SK-N-MC (cell line): Measurements from ENCODE around the gene KAZN.

Source experiments
- DNase-seq: peaks from one replicate; pipeline ENCODE4 v3.0.0-alpha.2; 2011; ENCODE audit warnings: low read depth, low spot score
- H3K27ac ChIP-seq: fragments of 200-600 bp; sonication (generic); 2 replicates; pipeline ENCODE4 v1.5.1; 2016; ENCODE audit warnings: mixed run types
- H3K36me3 ChIP-seq: fragments of 200-600 bp; sonication (generic); 2 replicates; pipeline ENCODE4 v1.6.1; 2017; ENCODE audit warnings: antibody characterized with exemption, low read length, mixed read lengths; ENCODE audit not compliant: insufficient read depth
- H3K4me3 ChIP-seq: fragments of 200-600 bp; sonication (generic); 2 replicates; pipeline ENCODE4 v1.5.1; 2016
- H3K9ac ChIP-seq: fragments of 200-600 bp; sonication (generic); 2 replicates; pipeline ENCODE4 v1.8.0; 2017; ENCODE audit warnings: mixed run types, mixed read lengths; ENCODE audit not compliant: insufficient read length
- H3K9me3 ChIP-seq: fragments of 200-600 bp; sonication (generic); 2 replicates; pipeline ENCODE4 v1.6.1; 2017; ENCODE audit warnings: low read depth, mild to moderate bottlenecking, antibody characterized with exemption, low read length, moderate library complexity, mixed read lengths
- EZH2 ChIP-seq: fragments of 200-600 bp; sonication (generic); IDR thresholded peaks from one replicate; pipeline ENCODE4 v1.6.1; 2017; ENCODE audit warnings: antibody characterized with exemption
- FOXP2 ChIP-seq: optimal IDR thresholded peaks from 2 replicates; pipeline ENCODE3; 2011; ENCODE audit warnings: mild to moderate bottlenecking, moderate library complexity; ENCODE audit not compliant: insufficient read depth; ENCODE audit errors: extremely low read length, control extremely low read depth
- POLR2AphosphoS5 ChIP-seq: IDR thresholded peaks from 2 replicates; pipeline ENCODE4 v1.6.1; 2012; ENCODE audit warnings: mild to moderate bottlenecking, low read depth, low read length, borderline replicate concordance

KAZN gene

DNA sequence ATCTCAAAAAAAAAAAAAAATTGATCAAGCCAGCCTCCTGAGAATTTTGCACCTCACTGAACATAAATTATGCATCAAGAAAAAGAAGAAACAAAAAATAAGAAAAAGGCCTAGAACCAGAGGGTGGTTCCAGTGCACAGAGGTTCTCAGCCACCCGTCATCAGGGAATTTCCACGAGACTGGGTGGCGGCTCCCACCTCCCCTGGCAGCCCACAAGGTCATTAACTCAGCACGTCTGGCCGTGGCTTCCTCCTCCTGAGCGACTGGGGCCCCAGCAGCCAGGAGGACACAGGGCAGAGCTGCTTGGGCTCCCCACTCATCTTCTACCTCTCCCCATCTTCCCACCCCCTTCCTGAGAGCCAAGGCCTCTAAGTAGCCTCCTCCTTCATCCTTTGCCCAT lies 539.3 kb downstream of the KAZN start:
- no peak for DNase-seq
- H3K4me3 ChIP-seq = no peak overlapping the region
- no peak for TF ChIP-seq POLR2AphosphoS5
- TF ChIP-seq FOXP2 = no peak
- TF ChIP-seq EZH2 = no peak
- no peaks in the 10 kb centered on the region for H3K9me3 ChIP-seq
- no peak overlapping the region for H3K9ac ChIP-seq
- H3K36me3 ChIP-seq = no peaks in the 10 kb centered on the region
- no peak overlapping the region for H3K27ac ChIP-seq

DNA sequence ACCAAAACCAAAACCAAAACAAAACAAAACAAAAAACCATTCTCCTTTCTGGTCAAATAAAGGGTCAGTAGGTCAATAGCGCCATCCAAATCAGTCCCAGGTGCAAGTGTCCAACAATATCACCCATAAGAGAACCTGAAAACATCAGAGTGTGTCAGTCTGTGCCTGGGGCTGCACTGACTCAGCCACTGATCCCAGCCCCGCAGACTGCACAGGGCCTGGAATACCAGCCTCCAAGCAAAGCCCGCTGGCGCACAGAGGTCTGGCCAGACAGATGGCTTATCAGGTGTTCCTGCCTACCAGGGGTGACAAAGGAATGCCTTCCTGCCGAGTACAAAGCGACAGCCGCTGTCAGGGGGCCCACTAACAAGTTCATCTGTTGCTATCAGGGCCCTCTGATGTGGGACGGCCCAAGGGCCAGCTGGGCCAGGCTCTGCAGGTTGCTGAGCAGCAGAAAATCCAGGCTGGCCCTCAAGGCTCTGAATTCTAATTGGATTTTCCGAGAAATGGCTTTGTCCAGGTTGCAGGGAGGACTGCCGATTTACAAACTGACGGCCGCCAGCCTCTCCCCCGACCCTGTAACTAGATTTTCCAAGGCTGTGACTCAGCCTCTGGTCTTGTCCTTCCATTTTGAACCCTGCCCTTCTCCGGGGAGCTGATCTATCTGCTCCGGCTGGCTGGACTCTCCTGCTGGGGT lies 541.3 kb downstream of the KAZN start:
- TF ChIP-seq FOXP2 (no peak), EZH2 (no peak), POLR2AphosphoS5 (no peak)
- no peak for DNase-seq
- Histone ChIP-seq H3K9me3 (no peaks in the 10 kb centered on the region), H3K9ac (no peak overlapping the region), H3K27ac (no peak overlapping the region), H3K36me3 (no peaks in the 10 kb centered on the region), H3K4me3 (no peak overlapping the region)

GRCh38 chr1:15141935-15142539 lies 543.6 kb downstream of the KAZN start:
- Histone ChIP-seq H3K9me3 (no peaks in the 10 kb centered on the region), H3K36me3 (no peaks in the 10 kb centered on the region), H3K9ac (no peak overlapping the region), H3K4me3 (no peak overlapping the region), H3K27ac (no peak overlapping the region)
- no peak for DNase-seq
- TF ChIP-seq POLR2AphosphoS5 (no peak), FOXP2 (no peak), EZH2 (no peak)

GRCh38 chr1:15145327-15145726 lies 546.8 kb downstream of the KAZN start:
- no peak for DNase-seq

DNA sequence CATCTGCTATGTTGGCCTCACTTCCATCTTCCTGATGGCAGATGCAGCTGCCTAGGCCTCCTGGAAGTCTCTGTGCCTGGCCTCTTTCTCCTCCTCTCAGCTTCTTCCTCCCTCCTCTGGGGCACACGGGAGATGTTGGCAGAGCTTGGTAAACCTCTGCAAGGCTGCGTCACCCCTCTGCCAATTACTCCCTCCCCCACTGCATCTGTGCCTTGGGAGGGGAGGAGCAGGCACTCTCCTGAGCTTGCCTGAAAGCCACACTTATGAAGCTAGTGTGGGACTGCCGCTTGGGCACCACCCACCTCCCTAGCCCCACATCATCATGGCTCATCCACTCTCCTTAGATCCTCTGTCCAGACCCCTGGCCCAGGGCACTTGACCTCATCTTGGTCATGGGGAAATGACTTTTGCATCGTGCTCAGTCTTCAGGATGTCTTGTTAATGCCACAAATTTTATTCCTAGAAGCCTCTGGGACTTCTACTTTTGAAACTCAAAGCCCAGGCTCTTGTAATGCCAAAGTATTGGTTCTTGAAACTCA lies 547.7 kb downstream of the KAZN start:
- Histone ChIP-seq H3K36me3 (no peaks in the 10 kb centered on the region), H3K4me3 (no peak overlapping the region), H3K9me3 (no peaks in the 10 kb centered on the region), H3K27ac (no peak overlapping the region), H3K9ac (no peak overlapping the region)
- TF ChIP-seq POLR2AphosphoS5 (no peak), EZH2 (no peak), FOXP2 (no peak)
- DNase-seq = no peak

More at GRCh38 chr1:15145327-15145726, 546.8 kb downstream of the KAZN start:
- Histone ChIP-seq H3K9ac (no peak overlapping the region), H3K27ac (no peak overlapping the region), H3K4me3 (no peak overlapping the region), H3K36me3 (no peaks in the 10 kb centered on the region), H3K9me3 (no peaks in the 10 kb centered on the region)
- no peak for TF ChIP-seq POLR2AphosphoS5
- no peak for TF ChIP-seq EZH2
- no peak for TF ChIP-seq FOXP2

DNA sequence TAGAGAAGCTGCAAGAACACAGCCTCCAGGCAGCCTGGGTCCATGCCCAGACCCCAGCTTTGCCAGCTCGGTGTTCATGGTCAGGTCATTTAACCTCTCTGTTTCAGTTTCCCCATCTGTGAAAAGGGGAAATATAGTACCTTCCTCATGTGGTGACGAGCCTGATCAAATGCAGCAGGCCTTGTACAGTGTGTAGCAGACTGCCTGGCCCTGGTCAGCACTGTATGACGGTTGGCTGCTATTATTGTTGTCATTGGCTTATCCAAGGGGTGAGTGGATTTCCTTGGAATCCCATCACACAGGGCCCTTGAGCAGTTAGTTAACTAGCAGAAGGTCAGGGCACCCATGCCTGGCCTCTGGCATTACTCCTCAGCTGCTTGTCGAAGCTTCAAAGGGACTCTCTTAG lies 548.5 kb downstream of the KAZN start:
- no peaks in the 10 kb centered on the region for H3K36me3 ChIP-seq
- H3K27ac ChIP-seq = no peak overlapping the region
- no peaks in the 10 kb centered on the region for H3K9me3 ChIP-seq
- no peak overlapping the region for H3K4me3 ChIP-seq
- no peak for TF ChIP-seq EZH2
- no peak for TF ChIP-seq FOXP2
- no peak for TF ChIP-seq POLR2AphosphoS5
- H3K9ac ChIP-seq = no peak overlapping the region
- DNase-seq = no peak

DNA sequence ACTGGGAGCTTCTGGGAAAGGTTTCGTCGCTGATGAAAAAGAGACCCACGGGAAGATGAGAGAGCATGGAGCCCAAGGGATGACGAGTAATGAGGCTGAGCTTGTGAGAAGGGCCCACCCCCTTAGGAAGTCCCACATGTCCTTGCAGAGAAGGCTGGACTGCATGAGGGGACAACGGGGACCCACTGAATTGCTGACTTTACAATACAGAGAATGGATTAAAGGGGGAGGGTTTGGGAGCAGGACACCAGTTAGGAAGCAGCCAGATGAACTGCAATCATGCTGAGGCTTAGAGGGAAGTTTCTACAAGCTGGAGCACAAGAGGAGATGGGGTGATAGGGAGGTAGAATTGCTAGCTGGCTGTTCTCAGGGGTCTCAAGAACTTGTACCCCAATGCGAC lies 549.5 kb downstream of the KAZN start:
- Histone ChIP-seq H3K4me3 (no peak overlapping the region), H3K27ac (no peak overlapping the region), H3K9me3 (no peaks in the 10 kb centered on the region), H3K9ac (no peak overlapping the region), H3K36me3 (no peaks in the 10 kb centered on the region)
- TF ChIP-seq FOXP2 (no peak), POLR2AphosphoS5 (no peak), EZH2 (no peak)
- no peak for DNase-seq

- no peaks in the 10 kb centered on the region for H3K9me3 ChIP-seq
- H3K36me3 ChIP-seq = no peaks in the 10 kb centered on the region
- H3K4me3 ChIP-seq = no peak overlapping the region
- TF ChIP-seq EZH2 = no peak
- TF ChIP-seq POLR2AphosphoS5 = no peak
- TF ChIP-seq FOXP2 = no peak
- no peak for DNase-seq
- no peak overlapping the region for H3K9ac ChIP-seq
- H3K27ac ChIP-seq = no peak overlapping the region
Observed at GRCh38 chr1:15148475-15148874, 550.0 kb downstream of the KAZN start.
